Left renal cortex interstitium (tissue), 4 donors: ENCODE data around the gene TCEA3. TPM values are rescaled to one million over a fixed set of nuclear protein-coding genes. Genes with fewer than 3 reads are reported as not detected.

Source experiments
- DNase-seq, 4 donors: peaks; one replicate each; pipeline ENCODE4 v3.0.0-alpha.2; 2013; ENCODE audit warnings: low read depth in 4 of 4, low spot score in 2 of 4, missing footprints in 1 of 4
- polyA plus RNA-seq, 4 donors: library from polyadenylated mRNA; unstranded; fragments of 120-200 nt; gene quantifications; one replicate each; pipeline ENCODE4 v1.2.1, GENCODE V29; 2013; ENCODE audit not compliant: insufficient read length in 4 of 4

Gene TCEA3
- polyA plus RNA-seq = 10 to 100 TPM; 31.1 to 58.3 (median 47.5) TPM

GRCh38 chr1:23424293-23425192 lies at the start of gene TCEA3:
TCEA3 (minus strand) TSS chr1:23424748; CDS start chr1:23424633, 115 bp downstream.
- DNase-seq = no peak

DNA sequence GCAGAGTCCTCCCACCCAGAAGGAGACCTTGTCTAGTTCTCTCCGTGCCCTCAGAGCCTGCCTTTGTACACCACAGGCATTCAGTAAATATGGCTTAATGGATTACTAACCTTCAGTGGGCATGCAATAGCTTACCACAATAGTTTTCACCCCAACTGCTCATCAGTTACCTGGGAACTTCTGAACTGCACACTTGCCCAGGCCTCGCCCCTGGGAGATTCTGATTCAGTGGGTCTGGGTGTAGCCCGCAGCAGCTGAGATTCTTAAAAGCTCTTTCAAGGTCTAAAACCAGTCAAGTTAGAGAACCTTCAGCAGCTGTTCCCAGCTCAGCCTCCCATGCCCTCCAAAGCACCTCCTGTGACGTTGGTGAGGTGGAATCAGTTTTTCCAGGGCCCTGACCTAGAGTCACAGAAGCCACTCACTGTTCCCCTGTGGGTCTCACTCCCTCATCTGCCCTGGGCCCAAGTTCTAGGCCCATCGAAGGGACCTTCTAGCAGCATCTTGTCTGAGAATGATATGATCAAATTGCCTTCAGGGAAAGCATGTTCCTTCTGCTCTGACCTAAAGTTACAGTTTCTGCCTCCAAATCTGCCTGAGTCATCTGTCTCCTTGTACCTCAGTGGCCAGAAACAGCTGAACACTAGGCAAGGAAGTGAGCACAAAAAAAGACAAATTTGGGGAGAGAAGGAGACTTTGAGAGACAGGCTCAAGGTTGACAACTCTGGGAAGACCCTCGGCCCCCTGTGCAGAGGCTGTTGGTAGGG lies 48.7 kb upstream of the TCEA3 start:
- no peak for DNase-seq

DNA sequence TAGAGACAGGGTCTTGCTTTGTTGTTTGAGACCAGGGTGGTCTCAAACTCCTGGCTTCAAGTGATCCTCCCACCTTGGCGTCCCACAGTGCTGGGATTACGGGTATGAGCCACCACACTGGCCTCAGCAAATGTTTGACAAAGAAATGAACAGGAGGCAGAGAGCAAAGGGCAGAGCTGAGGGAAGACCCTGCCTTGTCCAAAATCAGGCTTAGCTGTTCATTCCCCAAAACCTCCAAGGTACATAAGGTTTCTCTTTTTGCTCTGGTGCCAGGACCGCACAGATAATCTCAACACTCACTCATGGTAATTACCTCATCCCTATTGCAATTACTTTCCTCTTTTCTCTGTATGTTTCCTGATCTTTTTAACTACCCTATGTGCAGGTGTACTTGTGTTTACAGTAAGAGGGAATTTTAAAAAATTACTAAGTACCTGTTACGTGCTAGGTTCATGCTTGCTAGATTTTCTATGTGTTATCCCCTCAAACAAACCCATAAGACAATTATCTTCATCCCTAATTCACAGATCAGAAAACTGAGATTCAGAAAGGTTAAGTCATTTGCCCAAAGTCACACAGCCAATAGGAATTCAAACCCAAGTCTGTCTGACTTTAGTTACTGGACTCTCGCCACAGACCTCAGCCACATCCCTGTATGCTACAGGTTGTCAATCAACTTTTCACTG lies 47.9 kb upstream of the TCEA3 start:
- no peak for DNase-seq

DNA sequence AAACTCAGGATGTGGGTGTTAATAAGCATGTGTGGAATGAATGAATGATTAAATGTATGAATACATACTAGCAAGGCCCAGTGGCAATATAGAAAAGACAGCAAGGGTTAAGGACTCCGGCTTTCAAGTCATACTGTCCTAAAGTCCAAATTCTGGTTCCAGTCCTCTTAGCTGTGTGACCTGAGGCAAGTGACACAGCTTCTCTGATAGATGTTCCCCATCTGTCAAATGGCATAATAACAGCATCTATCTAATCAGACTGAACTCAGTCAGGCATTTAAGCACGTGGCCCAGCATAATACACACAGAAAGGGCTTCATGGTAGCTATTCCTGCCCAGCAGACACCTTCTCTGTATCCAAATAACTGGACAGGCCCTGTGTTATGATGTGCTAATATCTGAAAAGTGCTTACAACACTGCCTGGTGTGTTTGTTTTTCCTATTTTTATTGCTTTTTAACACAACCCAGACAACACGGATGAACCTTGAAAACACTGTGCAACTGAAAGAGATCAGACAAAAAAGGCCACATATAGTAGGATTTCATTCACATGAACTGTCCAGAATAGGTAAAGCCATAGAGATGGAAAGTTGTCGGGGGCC lies 47.0 kb upstream of the TCEA3 start:
- DNase-seq = no peak

DNA sequence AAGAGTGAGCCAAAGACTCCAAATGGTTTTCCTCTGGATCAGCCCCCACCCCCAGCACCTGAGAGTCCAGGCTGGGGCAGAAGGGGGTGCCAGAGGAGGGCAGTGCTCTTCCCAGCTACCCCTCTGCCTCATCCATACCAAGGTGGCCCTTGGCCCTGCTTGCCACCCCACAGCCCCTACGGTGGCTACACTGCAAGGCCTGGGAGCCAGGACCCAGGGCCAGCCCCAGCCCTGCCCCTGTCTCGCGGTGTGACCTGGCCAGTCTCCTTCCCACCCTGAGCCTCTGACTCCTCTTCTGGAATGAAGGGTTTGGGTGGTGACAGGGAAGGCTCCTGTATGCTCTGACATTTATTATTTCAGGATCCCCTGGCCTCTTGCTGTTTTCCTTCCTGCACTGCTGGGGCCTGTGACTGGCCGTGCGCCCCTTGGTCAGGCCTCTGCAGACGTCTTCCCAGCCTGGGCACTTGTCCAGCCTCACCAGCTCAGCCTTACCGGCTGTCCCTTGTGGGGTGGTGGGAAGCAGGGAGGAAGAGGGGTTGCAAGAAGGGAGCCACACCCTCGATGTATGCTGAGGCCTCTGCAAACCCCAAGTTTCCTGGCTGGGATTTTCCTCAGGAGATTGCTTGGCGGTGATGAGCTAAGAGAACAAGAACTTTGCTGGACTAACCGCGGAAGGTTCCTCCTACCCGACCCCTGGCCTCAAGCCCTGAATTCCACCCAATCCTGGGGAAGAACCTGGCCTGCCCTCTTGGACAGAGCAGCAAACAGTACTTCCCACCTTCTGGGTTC lies 45.9 kb upstream of the TCEA3 start:
- no peak for DNase-seq

DNA sequence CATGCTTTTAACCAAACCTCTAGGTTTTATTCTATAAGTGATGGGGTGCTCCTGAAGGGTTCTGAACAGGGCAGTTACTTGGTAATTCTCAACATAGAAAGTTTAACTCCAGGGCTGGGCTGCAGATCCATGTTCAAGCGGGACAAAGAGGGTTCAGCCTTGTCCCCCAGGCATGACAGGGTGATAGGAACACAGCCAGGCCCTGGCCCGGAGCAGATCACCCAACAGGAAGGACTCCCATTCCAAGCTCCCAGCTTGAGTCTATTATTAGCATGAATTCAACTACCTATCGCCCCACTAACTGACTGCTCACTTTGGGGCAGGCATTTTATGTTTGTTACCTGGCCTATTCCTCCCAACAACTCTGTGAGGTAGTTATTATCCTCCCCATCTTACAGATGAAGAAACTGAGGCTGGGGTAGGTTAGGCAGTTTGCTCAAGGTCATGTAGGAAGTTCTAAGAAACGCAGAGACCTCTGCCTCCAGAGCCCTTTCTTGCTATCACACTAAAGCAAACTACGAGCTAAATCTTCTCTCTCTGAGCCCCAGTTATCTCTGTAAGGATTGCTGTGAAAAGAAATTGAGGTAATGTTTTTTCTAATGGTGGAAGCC lies 44.9 kb upstream of the TCEA3 start:
- no peak for DNase-seq

GRCh38 chr1:23466423-23466989 lies 42.0 kb upstream of the TCEA3 start:
- no peak for DNase-seq

DNA sequence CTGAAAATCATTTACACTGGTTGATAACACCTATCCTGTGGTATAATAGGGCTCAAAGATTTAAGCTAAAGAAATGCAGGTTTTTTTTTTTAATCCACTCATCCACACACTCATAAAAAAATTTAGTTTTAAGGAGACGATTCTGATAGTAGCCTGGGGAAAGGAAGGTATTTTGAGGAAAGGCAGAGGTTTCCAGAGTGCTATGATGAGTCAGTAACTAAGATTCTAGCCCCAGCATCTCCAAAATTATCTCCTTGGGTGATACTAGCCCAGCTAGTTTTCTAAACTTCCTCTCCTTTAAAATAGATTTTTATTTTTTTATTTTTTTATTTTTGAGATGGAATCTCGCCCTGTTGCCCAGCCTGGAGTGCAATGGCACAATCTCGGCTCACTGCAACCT lies 38.7 kb upstream of the TCEA3 start:
- DNase-seq = no peak

DNA sequence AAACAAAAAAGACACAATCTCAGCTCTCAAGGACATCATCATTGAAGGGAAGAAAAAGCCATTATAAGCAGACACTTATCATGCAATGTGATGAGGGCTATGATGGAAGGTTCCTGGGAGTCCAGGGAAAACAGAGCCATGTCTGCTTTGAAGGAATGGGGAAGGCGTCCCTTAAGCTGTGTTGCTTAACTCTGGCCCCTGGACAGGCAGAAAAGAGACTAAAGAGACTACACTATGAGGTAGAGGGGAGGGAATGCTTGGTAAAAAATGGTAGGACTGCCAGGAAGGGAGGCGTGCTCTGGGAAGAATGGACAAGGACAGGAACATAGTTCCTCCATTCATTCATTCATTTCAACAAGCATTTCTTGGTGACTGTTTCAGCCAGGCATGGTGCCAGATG lies 38.2 kb upstream of the TCEA3 start:
- no peak for DNase-seq

GRCh38 chr1:23461050-23461449 lies 36.5 kb upstream of the TCEA3 start:
- no peak for DNase-seq

- no peak for DNase-seq
These were observed 36.0 kb upstream of the TCEA3 start for GRCh38 chr1:23460519-23460918.

GRCh38 chr1:23459338-23459757 lies 34.8 kb upstream of the TCEA3 start:
- no peak for DNase-seq

DNA sequence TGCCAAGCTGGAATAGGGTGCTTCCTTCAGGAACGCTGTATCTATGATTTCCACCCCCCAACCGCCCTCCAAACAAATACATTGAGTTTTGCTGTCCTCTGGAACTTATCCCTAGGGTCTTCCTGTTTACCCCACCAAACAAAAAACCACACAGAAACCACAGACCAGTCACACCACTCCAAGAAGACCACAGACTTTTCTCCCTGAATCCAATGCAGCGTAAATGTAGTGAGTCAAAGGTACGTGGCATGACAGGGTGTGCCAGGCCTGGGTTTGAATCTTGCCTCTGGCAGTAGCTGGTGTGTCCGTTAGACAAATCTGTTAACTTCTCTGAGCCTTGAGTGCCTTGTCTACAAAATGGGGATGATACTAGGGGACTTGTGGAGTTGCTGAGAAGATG lies 31.7 kb upstream of the TCEA3 start:
- DNase-seq = no peak

GRCh38 chr1:23453455-23454000 lies 29.0 kb upstream of the TCEA3 start:
- no peak for DNase-seq

GRCh38 chr1:23452011-23452411 lies 27.5 kb upstream of the TCEA3 start:
- DNase-seq = peak in 2 of 4 donors; percentile 15 to 29

DNA sequence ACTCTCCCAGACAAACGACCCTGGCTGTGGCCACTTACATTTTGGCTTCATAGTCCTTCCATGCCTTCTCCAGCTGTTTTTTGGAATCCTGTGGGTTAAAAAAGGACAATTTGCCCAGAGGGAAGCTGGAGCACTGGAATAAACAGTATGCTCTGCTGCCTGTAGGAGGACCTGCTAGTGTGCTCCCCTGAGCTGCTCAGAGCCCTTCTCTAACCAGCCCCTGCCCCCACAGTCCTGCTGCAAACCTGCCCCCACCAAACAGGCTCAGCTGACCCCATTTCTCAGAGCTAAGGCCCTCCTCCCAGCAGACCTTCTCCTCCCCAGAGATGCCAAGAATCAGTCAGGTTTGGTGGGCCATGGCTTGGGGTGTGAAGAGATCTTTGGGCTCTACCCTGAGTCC lies 26.9 kb upstream of the TCEA3 start:
- DNase-seq = no peak

- DNase-seq = no peak
These were observed 26.3 kb upstream of the TCEA3 start for GRCh38 chr1:23450894-23451293.

DNA sequence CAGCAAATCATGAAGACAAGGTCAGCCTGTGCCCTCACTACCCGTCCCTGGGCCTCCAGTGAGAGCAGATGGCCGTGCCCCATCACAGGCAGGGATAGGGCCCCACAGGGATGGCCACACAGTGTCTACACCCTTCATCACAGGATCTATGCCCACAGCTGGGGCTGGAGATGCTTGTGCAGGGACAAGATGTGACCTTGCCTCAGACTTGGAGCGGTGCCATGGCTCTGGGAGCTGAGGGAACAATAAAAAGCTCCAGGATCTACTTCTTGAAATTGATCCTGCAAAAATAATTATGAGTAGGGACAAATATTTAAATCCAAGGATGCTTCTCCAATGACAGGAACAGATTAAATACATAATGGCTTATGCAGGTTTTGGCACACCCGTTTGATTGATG lies 25.4 kb upstream of the TCEA3 start:
- DNase-seq = no peak

DNA sequence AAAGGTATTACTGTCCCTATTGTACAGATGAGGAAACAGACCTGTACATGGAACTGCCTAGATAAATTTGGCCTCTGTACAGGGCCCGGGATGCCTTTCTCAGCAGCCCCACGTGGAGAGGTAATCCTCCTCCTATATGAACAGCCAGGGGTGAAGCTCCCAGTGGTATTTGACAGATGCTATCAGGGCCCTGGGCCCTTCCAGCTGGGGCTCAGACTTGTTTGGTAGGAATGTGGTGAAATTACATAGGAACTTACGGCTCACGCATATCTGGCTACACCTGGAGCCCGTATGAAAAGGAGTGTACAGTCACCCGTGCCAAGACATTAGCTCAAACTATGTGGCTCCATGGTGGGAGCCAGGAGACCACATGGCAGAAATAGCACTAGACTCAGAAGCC lies 24.8 kb upstream of the TCEA3 start:
- DNase-seq = no peak
